ENCODE results near the gene ABCA7.

- TF ChIP-seq CTCF (IDR thresholded peaks at IDR 0.05) (no peak), POLR2A (IDR thresholded peaks at IDR 0.05) (no peak)
Measured at GRCh38 chr19:1105008-1105872, 65.3 kb downstream of the ABCA7 start.

Measured in testis (tissue), 2 donors.